Stimulated activated memory B cell treated with anti-CD40 and anti-IgM and Interleukin-4, amounts not matched to agents 10 μg/mL and 1 μg/mL and 100 μg/mL, for 72 hours (primary cell): Measurements from ENCODE around the gene PHF1.

Source experiments
- ATAC-seq: fragments of 150-1000 bp; cut with Tn5 transposase; 2 replicates; pipeline ENCODE4 v1.10.0; 2021
- H3K27ac Mint-ChIP-seq: one replicate; pipeline ENCODE4 v1.8.0; 2022; ENCODE audit warnings: mild to moderate bottlenecking, mixed read lengths
- H3K27me3 Mint-ChIP-seq: one replicate; pipeline ENCODE4 v1.8.0; 2022; ENCODE audit warnings: mixed read lengths
- H3K36me3 Mint-ChIP-seq: one replicate; pipeline ENCODE4 v1.8.0; 2022; ENCODE audit warnings: mixed read lengths
- H3K4me1 Mint-ChIP-seq: one replicate; pipeline ENCODE4 v1.8.0; 2022; ENCODE audit warnings: mixed read lengths
- H3K4me3 Mint-ChIP-seq: one replicate; pipeline ENCODE4 v1.8.0; 2022; ENCODE audit warnings: mild to moderate bottlenecking, moderate library complexity, mixed read lengths
- H3K9me3 Mint-ChIP-seq: one replicate; pipeline ENCODE4 v1.8.0; 2022; ENCODE audit warnings: mixed read lengths

Gene PHF1

DNA sequence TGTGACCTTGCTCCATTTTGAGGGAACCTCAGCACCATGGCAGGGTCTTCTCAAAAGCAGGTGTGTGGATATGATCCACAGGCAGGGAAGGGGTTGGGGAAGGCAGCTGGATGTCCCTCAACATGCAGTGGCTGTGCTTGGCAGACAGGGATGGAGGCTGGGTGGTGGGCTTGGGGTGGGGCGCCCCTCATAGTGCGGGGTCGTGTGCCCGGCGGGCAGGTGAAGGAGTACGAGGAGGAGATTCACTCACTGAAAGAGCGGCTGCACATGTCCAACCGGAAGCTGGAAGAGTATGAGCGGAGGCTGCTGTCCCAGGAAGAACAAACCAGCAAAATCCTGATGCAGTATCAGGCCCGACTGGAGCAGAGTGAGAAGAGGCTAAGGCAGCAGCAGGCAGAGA, 35.5 kb downstream of the PHF1 start:
- peaks cover 45% of the 10 kb centered on the region for H3K36me3 Mint-ChIP-seq
- ATAC-seq: no peak

DNA sequence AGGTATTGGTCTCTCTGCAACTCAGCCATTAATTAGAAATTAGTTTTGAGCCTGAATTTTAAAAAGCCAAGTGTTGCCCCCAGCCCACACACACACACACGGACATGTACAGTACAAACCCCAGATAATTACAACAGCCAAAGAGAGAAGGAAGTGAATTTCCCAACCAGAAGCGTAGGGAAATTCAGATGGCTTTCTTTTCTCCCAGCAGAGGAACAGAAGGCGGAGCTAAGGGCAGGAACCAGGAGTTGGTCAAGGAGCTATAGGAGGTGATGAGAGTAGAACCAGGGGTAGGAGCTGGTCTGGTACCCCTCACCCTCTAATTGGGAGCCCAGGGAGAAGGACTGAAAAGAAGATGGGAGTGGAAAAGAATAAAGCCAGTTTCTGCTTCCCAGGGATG, 39.6 kb downstream of the PHF1 start:
- Mint-ChIP-seq H3K9me3 (no peaks in the 10 kb centered on the region), H3K4me3 (no peak overlapping the region), H3K27me3 (no peaks in the 10 kb centered on the region), H3K36me3 (peaks cover 32% of the 10 kb centered on the region), H3K4me1 (peaks cover 38% of the 10 kb centered on the region), H3K27ac (no peak overlapping the region)
- no peak for ATAC-seq

More for the DNA sequence above, 35.5 kb downstream of the PHF1 start:
- H3K4me1 Mint-ChIP-seq: peaks cover 9% of the 10 kb centered on the region
- H3K9me3 Mint-ChIP-seq: no peaks in the 10 kb centered on the region
- H3K27ac Mint-ChIP-seq: peak overlapping the region; percentile 48
- no peaks in the 10 kb centered on the region for H3K27me3 Mint-ChIP-seq
- no peak overlapping the region for H3K4me3 Mint-ChIP-seq

DNA sequence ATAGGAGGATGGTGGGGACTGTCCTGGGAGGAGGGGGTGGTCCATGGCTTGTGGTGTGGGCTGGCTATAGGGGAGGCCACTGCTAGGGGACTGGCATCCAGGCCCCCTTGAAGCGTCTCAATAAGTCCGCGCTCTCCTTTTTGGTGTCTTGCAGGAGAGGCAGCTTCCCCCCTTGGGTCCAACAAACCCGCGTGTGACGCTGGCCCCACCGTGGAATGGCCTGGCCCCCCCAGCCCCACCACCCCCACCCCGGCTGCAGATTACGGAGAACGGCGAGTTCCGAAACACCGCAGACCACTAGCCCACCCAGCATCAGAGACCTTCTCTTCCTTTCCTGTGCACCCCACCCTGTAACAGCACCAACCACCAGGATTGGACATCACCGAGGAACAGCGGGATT, 40.8 kb downstream of the PHF1 start:
- peaks cover 36% of the 10 kb centered on the region for H3K36me3 Mint-ChIP-seq
- H3K4me1 Mint-ChIP-seq: peaks cover 45% of the 10 kb centered on the region
- no peaks in the 10 kb centered on the region for H3K27me3 Mint-ChIP-seq
- H3K27ac Mint-ChIP-seq: peak overlapping the region; percentile 42
- H3K4me3 Mint-ChIP-seq: no peak overlapping the region
- no peak for ATAC-seq
- H3K9me3 Mint-ChIP-seq: no peaks in the 10 kb centered on the region

DNA sequence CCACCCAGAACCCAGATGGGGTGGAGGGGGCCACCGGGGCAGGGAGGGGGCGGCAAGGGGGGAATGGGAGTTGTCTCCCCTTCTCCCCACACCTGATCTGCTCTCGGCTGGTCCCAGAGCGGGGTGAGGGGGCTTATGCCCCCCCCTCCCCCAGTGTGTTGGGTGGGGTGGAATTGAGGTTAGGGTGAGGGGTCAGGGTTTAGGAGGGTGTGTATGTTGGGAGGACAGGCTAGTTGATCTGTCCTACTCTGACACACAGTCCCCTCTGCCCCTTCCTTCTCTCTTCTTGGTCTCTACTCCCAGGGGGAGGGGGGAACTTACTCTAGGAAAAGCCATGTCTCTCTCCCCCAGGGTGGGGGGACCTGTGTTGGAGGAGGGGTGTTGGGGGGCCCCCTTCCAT, 41.7 kb downstream of the PHF1 start:
- H3K27me3 Mint-ChIP-seq: no peaks in the 10 kb centered on the region
- H3K27ac Mint-ChIP-seq: peak overlapping the region; percentile 42
- no peaks in the 10 kb centered on the region for H3K9me3 Mint-ChIP-seq
- H3K4me3 Mint-ChIP-seq: no peak overlapping the region
- peaks cover 38% of the 10 kb centered on the region for H3K36me3 Mint-ChIP-seq
- ATAC-seq: no peak
- peaks cover 45% of the 10 kb centered on the region for H3K4me1 Mint-ChIP-seq

DNA sequence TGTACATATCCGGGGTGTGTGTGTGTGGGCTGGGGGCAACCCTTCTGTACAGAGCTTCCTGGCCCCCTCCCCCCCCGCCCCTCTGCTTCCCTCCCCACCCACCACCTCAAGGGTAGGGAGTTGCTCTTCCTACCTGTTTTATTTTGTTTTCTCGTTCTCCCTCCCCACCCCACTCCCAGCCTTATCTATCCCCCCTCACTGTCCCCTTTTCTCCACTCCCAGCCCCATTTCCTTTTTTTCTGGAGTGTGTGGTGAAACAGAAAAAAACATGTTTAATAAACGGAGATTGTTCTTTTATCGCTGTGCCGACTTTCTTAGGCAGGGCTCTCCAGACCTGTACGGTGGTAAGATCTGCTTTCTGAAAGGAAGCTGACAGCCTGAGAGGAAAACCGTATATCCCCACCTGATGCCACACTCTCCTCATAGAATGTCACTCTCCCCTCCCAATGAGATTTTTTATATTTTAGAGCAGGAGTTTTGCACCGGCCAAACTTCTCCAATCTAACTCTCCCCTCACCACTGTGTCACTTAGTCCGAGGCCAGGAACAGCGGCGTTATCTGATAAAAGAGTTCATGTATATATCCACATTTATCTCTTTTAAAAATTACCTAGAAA, 42.7 kb downstream of the PHF1 start:
- no peak for ATAC-seq
- Mint-ChIP-seq H3K4me3 (peak overlapping the region; percentile 99), H3K9me3 (no peaks in the 10 kb centered on the region), H3K36me3 (peaks cover 30% of the 10 kb centered on the region), H3K4me1 (peaks cover 43% of the 10 kb centered on the region), H3K27me3 (no peaks in the 10 kb centered on the region), H3K27ac (peak overlapping the region; percentile 94)

DNA sequence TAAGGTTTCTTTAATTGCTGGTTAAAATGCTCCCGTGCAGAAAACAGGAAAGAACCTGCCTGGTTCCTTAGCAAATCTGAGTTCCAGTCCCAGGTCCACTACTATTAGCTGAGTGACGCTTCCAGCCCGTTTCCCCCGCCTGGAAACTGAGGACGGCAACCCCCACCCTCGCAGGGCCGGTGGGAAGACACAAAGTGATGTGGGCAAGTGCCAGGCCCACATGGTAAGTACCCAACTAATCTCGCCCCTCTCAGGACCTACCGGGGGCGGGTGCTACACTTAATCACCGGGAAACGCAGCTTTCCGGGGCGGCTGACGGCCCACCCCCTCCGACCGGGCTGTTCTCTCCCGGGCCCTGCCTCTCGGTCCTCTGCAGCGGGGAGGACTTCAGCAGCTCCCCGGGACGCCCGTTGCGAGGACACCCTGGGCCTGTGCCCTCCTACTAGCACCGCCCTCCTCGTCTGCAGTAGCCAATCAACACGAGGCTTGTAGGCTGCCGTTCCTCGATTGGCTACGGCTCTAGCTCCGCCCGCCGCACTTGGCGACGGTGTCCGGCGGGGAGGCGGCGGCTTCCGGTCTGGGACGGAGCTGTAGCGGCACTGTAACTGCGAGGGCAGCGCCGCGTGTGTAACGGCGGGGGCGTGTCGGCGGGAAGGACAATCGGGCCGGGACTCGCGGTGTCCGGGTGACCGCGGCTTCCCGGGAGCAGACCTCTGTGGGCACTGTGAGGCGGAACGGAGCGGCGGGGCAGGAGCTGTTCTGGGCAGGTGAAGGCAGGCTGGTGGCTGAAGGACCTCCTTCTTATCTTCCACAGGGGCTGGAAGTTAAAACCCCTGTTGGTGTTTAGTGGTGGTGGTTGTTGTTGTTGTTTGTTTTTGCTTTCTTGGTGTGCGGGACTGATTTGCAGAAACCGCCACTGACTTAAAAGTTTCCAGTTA, 43.5 kb downstream of the PHF1 start, which contains the start of gene ZBTB9:
TSS of gene ZBTB9 (plus strand) at position 568 of the 938 bp plus-strand sequence. CDS start 525 bp downstream, outside the sequence.
- Mint-ChIP-seq H3K9me3 (no peaks in the 10 kb centered on the region), H3K4me3 (peak within 1 kb of the TSS; percentile 99), H3K27me3 (no peaks in the 10 kb centered on the region), H3K36me3 (peaks cover 22% of the 10 kb centered on the region), H3K27ac (peak within 1 kb of the TSS; percentile 94), H3K4me1 (peaks cover 37% of the 10 kb centered on the region)
- ATAC-seq: peak; percentile 100

DNA sequence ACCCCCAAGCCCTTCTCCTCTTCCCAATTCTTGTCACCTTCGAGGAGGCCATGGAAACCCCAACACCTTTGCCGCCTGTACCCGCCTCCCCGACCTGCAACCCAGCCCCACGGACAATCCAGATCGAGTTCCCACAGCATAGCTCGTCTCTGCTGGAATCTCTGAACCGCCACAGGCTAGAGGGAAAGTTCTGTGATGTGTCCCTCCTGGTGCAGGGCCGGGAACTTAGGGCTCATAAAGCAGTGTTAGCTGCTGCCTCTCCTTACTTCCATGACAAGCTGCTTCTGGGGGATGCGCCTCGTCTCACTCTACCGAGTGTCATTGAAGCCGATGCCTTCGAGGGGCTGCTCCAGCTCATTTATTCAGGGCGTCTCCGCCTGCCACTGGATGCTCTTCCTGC, 44.2 kb downstream of the PHF1 start:
- H3K4me1 Mint-ChIP-seq: peaks cover 37% of the 10 kb centered on the region
- no peak for ATAC-seq
- peak overlapping the region; percentile 99 for H3K4me3 Mint-ChIP-seq
- H3K9me3 Mint-ChIP-seq: no peaks in the 10 kb centered on the region
- H3K27me3 Mint-ChIP-seq: no peaks in the 10 kb centered on the region
- H3K27ac Mint-ChIP-seq: peak overlapping the region; percentile 94
- H3K36me3 Mint-ChIP-seq: peaks cover 22% of the 10 kb centered on the region

DNA sequence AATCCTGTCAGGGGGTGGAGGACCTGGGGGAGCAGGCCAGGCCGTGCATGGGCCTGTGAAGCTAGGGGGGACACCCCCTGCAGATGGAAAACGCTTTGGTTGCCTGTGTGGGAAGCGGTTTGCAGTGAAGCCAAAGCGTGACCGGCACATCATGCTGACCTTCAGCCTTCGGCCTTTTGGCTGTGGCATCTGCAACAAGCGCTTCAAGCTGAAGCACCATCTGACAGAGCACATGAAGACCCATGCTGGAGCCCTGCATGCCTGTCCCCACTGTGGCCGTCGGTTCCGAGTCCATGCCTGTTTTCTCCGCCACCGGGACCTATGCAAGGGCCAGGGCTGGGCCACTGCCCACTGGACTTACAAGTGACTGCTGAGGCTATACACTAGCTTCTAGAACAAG, 45.3 kb downstream of the PHF1 start:
- H3K36me3 Mint-ChIP-seq: peaks cover 22% of the 10 kb centered on the region
- H3K4me3 Mint-ChIP-seq: no peak overlapping the region
- H3K4me1 Mint-ChIP-seq: peaks cover 37% of the 10 kb centered on the region
- H3K27ac Mint-ChIP-seq: peak overlapping the region; percentile 94
- H3K9me3 Mint-ChIP-seq: no peaks in the 10 kb centered on the region
- H3K27me3 Mint-ChIP-seq: no peaks in the 10 kb centered on the region
- ATAC-seq: no peak

DNA sequence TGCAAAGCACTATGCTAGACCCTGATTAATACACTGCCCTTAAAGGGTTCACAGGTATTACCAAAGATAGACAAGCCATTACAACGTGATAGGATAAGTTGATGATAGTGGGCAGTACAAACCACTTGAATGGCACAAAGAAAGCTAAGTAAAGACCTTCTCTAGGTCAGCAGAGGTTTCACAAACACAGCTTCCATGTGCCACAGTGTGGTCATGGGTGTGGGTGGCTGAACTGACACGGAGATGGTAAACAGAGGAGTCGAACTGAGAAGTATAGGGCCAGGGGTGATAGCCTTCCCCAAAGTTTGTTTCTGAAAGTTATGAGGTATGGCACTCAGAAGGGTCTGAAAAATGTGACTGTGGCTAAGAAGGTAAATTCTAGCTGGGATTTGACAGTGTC, 47.9 kb downstream of the PHF1 start:
- ATAC-seq: no peak
- peaks cover 25% of the 10 kb centered on the region for H3K4me1 Mint-ChIP-seq
- H3K27ac Mint-ChIP-seq: no peak overlapping the region

DNA sequence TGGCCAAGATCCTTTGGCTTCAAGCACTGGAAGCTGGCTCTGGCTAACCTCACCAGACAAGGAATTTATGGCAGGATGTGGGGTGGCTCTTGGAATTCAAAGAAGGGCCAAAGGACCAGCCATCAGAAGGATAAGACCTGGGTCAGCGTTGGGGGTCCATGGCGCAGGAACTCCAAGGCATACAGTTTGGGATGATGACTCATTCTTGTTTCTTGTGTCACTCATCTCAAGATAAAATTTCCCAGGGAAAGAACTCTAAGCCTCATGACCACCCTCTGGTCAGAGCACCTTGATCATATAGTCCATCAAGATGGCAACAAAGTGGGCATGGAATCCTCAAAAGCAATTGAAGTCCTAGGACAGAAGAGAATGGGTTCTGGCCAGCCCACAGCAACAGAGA, 48.4 kb downstream of the PHF1 start:
- Mint-ChIP-seq H3K4me3 (no peak overlapping the region), H3K36me3 (peaks cover 22% of the 10 kb centered on the region), H3K9me3 (no peaks in the 10 kb centered on the region), H3K27ac (no peak overlapping the region), H3K4me1 (peaks cover 20% of the 10 kb centered on the region), H3K27me3 (no peaks in the 10 kb centered on the region)
- no peak for ATAC-seq

More for the DNA sequence above, 47.9 kb downstream of the PHF1 start:
- Mint-ChIP-seq H3K27me3 (no peaks in the 10 kb centered on the region), H3K36me3 (peaks cover 22% of the 10 kb centered on the region), H3K4me3 (no peak overlapping the region), H3K9me3 (no peaks in the 10 kb centered on the region)
